Gastroesophageal sphincter (tissue), 4 donors: Measurements from ENCODE around the gene LUC7L3. TPM values are rescaled to one million over a fixed set of nuclear protein-coding genes. Genes with fewer than 3 reads are reported as not detected.
A peak's percentile ranks its signal among the peaks of the same experiment; 100 is the strongest.

Experiments
- ATAC-seq: fragments of 150-250 bp; one replicate; pipeline ENCODE4 v1.9.1; 2016; ENCODE audit warnings: mild to moderate bottlenecking, moderate library complexity
- H3K27ac ChIP-seq, 4 donors: fragments of 200-600 bp; sonication (generic) in 3 of 4; 1 replicate in 3 of 4; 2 replicates in 1 of 4; pipeline ENCODE4 v1.5.1; 2016 to 2019
- H3K27me3 ChIP-seq: fragments of 200-600 bp; sonication (generic); one replicate; pipeline ENCODE4 v1.5.1; 2019
- H3K36me3 ChIP-seq, 2 donors: fragments of 200-600 bp; sonication (generic); one replicate each; pipeline ENCODE4 v1.5.1; 2019; ENCODE audit warnings: control low read depth in 1 of 2
- H3K4me1 ChIP-seq, 3 donors: fragments of 200-600 bp; sonication (generic); 1 replicate in 2 of 3; 2 replicates in 1 of 3; pipeline ENCODE4 v1.5.1; 2016 to 2019; ENCODE audit warnings: control low read depth in 2 of 3
- H3K4me3 ChIP-seq, 2 donors: fragments of 200-600 bp; sonication (generic); one replicate each; pipeline ENCODE4 v1.5.1; 2019; ENCODE audit warnings: mild to moderate bottlenecking in 1 of 2, moderate library complexity in 1 of 2
- H3K9me3 ChIP-seq, 3 donors: fragments of 200-600 bp; sonication (generic); one replicate each; pipeline ENCODE4 v1.5.1; 2017 to 2019; ENCODE audit warnings: control low read depth in 2 of 3
- EP300 ChIP-seq: sonication (generic); formaldehyde crosslinking; IDR thresholded peaks from one replicate; pipeline ENCODE4 v1.6.1; 2017; ENCODE audit warnings: antibody characterized with exemption, mild to moderate bottlenecking
- POLR2A ChIP-seq, 2 donors: fragments of 450-650 bp; IDR thresholded peaks; one replicate each; pipeline ENCODE4 v1.6.1; 2017; ENCODE audit warnings: antibody characterized with exemption in 2 of 2, mild to moderate bottlenecking in 2 of 2, moderate library complexity in 1 of 2
- POLR2AphosphoS5 ChIP-seq: sonication (generic); formaldehyde crosslinking; IDR thresholded peaks from one replicate; pipeline ENCODE4 v1.6.1; 2017; ENCODE audit warnings: antibody characterized with exemption
- WGBS, 2 donors: methylation state at CpG; one replicate each; pipeline ENCODE4 v1.1.5; 2018; ENCODE audit warnings: low coverage in 1 of 2; 5-methylcytosine and 5-hydroxymethylcytosine counted together
- total RNA-seq, 4 donors: library from RNA; depleted of rRNA; stranded (reverse); fragments of >200 nt; gene quantifications; one replicate each; pipeline ENCODE4 v1.1.0, GENCODE V29; 2016
- TF ChIP-seq, protein P1 (sequence below), 4 experiments: fragments of 200-600 bp in 2 of 4; fragments of 450-650 bp in 2 of 4; sonication (generic) in 1 of 4; IDR thresholded peaks; one replicate each; pipeline ENCODE4 v1.5.1; 2017 to 2019; ENCODE audit warnings: antibody characterized with exemption in 4 of 4, mild to moderate bottlenecking in 2 of 4, moderate library complexity in 2 of 4

LUC7L3 gene
- total RNA-seq, 4 donors from 2014 or later = 40.1 to 134 (median 54.6) TPM

GRCh38 chr17:50689251-50689650 lies 30.2 kb upstream of the LUC7L3 start:
- Histone ChIP-seq H3K36me3 (peaks cover 0 to 16% of the 10 kb centered on the region in 2 donors), H3K4me1 (peaks cover 0 to 75% (median 19%) of the 10 kb centered on the region in 3 donors), H3K9me3 (no peaks in the 10 kb centered on the region), H3K27ac (no peak overlapping the region), H3K4me3 (no peak overlapping the region), H3K27me3 (no peaks in the 10 kb centered on the region)
- WGBS, 2 donors = 30 to 60% methylated on average over 1 to 2 of the region's 4 CpGs
- no peak for ATAC-seq
- no peak for TF ChIP-seq POLR2AphosphoS5
- TF ChIP-seq EP300 = no peak
- TF ChIP-seq POLR2A (IDR thresholded peaks at IDR 0.05) = no peak
- TF ChIP-seq, protein P1, sequence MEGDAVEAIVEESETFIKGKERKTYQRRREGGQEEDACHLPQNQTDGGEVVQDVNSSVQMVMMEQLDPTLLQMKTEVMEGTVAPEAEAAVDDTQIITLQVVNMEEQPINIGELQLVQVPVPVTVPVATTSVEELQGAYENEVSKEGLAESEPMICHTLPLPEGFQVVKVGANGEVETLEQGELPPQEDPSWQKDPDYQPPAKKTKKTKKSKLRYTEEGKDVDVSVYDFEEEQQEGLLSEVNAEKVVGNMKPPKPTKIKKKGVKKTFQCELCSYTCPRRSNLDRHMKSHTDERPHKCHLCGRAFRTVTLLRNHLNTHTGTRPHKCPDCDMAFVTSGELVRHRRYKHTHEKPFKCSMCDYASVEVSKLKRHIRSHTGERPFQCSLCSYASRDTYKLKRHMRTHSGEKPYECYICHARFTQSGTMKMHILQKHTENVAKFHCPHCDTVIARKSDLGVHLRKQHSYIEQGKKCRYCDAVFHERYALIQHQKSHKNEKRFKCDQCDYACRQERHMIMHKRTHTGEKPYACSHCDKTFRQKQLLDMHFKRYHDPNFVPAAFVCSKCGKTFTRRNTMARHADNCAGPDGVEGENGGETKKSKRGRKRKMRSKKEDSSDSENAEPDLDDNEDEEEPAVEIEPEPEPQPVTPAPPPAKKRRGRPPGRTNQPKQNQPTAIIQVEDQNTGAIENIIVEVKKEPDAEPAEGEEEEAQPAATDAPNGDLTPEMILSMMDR (IDR thresholded peaks at IDR 0.05) = no peak

GRCh38 chr17:50689956-50690886 lies 29.2 kb upstream of the LUC7L3 start:
- Histone ChIP-seq H3K9me3 (no peaks in the 10 kb centered on the region), H3K27me3 (no peaks in the 10 kb centered on the region), H3K36me3 (peaks cover 0 to 26% of the 10 kb centered on the region in 2 donors), H3K4me1 (peaks cover 0 to 83% (median 19%) of the 10 kb centered on the region in 3 donors), H3K27ac (peak overlapping the region in 1 of 4 donors; percentile 68), H3K4me3 (no peak overlapping the region)
- ATAC-seq = no peak
- TF ChIP-seq POLR2AphosphoS5 = no peak
- TF ChIP-seq EP300 = no peak
- TF ChIP-seq POLR2A (IDR thresholded peaks at IDR 0.05) = no peak
- TF ChIP-seq, protein P1 (IDR thresholded peaks at IDR 0.05) = no peak
- WGBS, 2 donors = 88 to 100% methylated on average over 3 to 5 of the region's 19 CpGs

- ATAC-seq = no peak
- Histone ChIP-seq H3K9me3 (no peaks in the 10 kb centered on the region), H3K27ac (peak overlapping the region in 2 of 4 donors; percentile 47 to 68), H3K36me3 (peaks cover 4 to 34% of the 10 kb centered on the region in 2 donors), H3K4me3 (no peak overlapping the region), H3K27me3 (no peaks in the 10 kb centered on the region), H3K4me1 (peaks cover 0 to 80% (median 19%) of the 10 kb centered on the region in 3 donors)
- 61 to 63% methylated on average over 6 of the region's 9 CpGs for WGBS, 2 donors
- TF ChIP-seq POLR2A (IDR thresholded peaks at IDR 0.05) = no peak
- TF ChIP-seq, protein P1 (IDR thresholded peaks at IDR 0.05) = no peak
- TF ChIP-seq POLR2AphosphoS5 = no peak
- no peak for TF ChIP-seq EP300
Observed at GRCh38 chr17:50690887-50691549, 28.4 kb upstream of the LUC7L3 start.

DNA sequence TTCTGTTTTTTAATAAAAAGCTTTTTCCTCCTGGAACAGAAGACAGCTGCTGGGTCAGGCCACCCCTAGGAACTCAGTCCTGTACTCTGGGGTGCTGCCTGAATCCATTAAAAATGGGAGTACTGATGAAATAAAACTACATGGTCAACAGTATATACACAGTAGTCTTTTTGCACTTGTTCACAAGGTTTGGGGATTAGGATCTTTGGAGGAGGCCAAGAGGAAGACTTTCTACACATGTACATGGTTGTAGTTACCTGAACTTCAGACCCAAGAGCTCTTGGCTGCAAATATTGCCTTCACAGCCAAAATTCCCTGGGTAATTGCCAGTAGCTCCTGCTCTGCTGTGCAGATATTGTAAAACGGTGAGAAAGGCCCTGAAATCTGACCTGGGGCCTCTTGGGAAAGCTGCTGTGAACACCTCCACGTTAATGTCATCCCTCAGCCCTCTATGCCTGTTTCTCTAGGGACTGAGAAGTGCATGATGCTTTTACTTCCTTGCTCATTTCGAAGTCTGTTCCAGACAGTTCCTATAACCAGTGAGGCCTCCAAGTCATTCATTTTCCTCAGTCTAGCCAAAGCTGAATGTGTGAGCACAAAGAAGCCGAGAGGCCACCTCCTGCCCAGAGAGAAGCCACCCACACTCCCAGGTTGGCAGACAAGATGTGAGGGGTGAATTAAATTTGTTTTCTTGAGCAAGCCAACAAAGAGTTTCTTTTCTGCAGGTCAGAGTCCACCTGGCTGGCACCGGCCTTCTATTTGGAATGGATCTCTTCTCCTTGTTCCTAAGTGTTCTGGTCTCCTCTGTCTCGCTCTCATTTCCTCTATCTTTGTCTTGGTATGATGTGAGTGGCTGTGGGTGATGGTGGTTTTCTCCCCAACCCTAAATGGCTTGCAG lies 27.6 kb upstream of the LUC7L3 start:
- 30 to 72% methylated on average over 2 to 3 of the region's 6 CpGs for WGBS, 2 donors
- no peak for ATAC-seq
- peaks cover 7 to 42% of the 10 kb centered on the region in 2 donors for H3K36me3 ChIP-seq
- H3K27ac ChIP-seq = peak overlapping the region in 3 of 4 donors; percentile 47 to 68 (median 64)
- peak; percentile 32 for TF ChIP-seq POLR2AphosphoS5
- TF ChIP-seq, protein P1 (IDR thresholded peaks at IDR 0.05) = no peak
- H3K27me3 ChIP-seq = no peaks in the 10 kb centered on the region
- H3K4me1 ChIP-seq = peaks cover 0 to 72% (median 15%) of the 10 kb centered on the region in 3 donors
- H3K9me3 ChIP-seq = no peaks in the 10 kb centered on the region
- no peak overlapping the region for H3K4me3 ChIP-seq
